GM12872 (cell line): Measurements from ENCODE around the gene KLHL30.

Source experiments
- TF ChIP-seq, protein P1 (sequence below): IDR thresholded peaks from 3 replicates; pipeline ENCODE4 v1.5.1; 2011; ENCODE audit warnings: low read depth, mild to moderate bottlenecking, low read length, moderate library complexity; ENCODE audit not compliant: insufficient read depth

Gene KLHL30

DNA sequence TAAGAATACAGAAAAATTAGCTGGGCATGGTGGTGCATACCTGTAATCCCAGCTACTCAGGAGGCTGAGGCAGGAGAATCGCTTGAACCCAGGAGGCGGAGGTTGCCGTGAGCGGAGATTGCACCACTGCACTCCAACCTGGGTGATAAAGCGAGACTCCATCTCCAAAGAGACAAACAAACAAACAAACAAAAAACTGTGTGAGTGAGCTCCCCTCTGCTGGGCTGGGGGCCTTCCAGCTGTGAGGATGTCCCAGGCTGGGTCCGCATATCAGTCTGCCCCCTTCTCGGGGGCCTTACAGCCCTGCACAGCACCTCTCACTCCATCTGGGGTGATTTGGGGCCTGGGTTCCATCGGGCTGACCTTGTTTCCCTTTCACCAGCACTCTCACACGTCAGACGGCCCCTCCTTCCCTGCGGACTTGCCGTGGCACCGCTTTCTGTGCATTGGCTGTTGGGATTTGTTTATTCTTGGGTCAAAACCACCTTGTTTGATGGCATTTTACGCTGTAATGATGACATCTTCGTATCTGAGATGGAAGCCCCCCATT, 2.8 kb upstream of the KLHL30 start:
- TF ChIP-seq, protein P1, sequence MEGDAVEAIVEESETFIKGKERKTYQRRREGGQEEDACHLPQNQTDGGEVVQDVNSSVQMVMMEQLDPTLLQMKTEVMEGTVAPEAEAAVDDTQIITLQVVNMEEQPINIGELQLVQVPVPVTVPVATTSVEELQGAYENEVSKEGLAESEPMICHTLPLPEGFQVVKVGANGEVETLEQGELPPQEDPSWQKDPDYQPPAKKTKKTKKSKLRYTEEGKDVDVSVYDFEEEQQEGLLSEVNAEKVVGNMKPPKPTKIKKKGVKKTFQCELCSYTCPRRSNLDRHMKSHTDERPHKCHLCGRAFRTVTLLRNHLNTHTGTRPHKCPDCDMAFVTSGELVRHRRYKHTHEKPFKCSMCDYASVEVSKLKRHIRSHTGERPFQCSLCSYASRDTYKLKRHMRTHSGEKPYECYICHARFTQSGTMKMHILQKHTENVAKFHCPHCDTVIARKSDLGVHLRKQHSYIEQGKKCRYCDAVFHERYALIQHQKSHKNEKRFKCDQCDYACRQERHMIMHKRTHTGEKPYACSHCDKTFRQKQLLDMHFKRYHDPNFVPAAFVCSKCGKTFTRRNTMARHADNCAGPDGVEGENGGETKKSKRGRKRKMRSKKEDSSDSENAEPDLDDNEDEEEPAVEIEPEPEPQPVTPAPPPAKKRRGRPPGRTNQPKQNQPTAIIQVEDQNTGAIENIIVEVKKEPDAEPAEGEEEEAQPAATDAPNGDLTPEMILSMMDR = no peak

DNA sequence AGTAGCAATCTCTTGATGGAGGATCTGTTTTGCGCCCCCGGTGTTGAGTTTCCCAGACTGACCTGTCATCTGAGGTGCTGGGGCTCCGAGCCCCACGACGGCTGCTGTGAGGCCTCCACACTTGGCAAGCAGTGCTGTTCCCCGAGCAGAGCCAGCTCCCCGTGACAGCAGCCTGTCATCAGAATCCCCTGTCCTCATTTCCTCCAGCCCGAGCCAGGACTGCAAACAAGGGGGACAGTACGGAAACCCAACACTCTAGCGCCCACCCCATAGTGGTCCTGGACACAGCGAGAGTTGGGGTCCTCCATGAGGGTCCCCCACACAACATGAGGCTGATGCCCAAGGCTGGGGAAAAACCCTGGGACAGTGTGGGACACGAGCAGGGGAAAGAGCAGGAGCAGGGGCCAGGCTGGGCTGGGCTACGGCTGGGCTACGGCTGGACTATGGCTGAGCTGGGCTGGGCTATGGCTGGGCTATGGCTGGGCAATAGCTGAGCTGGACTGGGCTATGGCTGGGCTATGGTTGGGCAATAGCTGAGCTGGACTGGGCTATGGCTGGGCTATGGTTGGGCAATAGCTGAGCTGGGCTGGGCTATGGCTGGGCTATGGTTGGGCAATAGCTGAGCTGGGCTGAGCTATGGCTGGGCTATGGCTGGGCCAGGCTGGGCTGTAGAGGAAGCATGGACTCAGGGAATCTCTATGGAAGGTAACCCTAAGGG, 1.5 kb upstream of the KLHL30 start:
- TF ChIP-seq, protein P1 = no peak

DNA sequence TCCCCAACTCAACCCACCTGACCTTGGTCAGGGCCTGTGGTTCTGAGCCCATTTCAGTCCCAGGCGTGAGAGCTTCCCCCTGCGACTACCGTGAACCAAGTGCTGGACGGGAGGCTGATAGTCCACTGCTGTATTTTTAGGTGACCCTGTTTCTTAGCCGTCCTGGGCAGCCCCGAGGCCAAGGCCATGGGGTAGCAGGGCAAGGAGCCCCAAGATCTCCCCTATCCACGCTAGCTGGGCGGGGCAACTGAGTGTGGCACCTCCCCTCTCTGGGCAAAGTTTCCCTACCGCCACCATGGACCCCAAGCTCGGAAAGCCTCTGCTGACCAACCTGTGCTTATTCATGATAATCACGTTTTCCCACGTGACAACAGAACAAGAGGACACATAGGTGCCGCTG, 583 bp upstream of the KLHL30 start:
- TF ChIP-seq, protein P1 = no peak

DNA sequence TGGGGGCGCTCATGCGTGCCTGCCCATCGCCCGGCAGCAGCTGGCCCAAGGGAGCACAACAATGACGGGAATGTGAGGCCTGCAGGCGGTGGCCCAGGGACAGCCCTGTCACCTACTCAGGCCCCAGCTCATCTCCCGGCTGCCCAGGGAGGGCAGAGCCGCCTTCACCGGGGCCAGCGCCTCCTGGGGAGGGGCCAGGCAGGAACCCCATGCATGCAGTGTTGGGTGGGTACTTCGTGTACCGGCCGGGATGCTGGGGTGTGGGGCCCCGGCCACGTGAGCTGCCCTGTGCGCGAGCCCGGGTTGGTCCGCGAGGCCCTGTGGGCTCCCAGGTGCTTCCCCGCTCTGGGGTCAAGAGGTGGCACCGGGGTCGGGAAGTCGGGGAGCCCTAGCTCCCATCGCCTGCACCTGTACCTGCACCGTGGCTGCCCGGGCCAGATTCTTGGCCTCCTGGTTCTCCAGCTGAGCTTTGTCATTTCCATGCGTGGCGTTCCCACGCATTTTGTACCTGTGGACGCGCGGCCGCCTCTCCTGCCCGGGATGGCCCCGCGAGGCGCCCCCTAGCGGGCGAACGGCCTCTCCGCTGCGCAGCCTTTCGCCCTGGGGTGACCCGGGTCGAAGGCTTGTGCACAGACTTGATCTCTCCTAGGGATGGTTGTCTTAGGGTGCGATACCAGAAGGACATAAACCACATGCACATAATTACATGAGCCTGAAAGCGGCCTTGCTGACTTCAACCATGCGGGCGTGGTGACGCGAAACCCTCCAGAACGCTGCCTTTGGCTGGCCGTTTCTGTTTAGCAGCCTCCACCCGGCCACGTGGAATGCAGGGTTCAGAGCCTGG, 950 bp downstream of the KLHL30 start:
- TF ChIP-seq, protein P1 = peak; percentile 86

DNA sequence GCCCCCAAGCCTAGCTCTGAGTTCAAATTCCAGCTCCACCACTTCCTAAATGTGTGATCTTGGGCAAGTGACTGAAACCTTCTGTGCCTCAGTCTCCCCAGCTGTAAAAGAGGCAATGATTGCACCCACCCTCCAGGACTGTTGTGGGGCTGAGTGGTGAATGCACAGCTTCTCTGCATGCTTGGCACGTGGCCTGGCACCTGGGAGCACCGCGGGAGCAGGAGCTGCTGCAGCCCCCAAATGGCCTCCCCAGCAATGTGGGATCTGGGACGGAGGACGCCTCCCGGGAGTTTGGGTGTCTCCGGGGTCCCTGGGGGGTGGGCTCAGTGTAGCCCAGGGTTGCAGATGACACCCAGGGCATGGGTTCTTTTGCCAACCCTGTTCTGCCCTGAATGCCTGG, 1.6 kb downstream of the KLHL30 start:
- TF ChIP-seq, protein P1 = no peak

DNA sequence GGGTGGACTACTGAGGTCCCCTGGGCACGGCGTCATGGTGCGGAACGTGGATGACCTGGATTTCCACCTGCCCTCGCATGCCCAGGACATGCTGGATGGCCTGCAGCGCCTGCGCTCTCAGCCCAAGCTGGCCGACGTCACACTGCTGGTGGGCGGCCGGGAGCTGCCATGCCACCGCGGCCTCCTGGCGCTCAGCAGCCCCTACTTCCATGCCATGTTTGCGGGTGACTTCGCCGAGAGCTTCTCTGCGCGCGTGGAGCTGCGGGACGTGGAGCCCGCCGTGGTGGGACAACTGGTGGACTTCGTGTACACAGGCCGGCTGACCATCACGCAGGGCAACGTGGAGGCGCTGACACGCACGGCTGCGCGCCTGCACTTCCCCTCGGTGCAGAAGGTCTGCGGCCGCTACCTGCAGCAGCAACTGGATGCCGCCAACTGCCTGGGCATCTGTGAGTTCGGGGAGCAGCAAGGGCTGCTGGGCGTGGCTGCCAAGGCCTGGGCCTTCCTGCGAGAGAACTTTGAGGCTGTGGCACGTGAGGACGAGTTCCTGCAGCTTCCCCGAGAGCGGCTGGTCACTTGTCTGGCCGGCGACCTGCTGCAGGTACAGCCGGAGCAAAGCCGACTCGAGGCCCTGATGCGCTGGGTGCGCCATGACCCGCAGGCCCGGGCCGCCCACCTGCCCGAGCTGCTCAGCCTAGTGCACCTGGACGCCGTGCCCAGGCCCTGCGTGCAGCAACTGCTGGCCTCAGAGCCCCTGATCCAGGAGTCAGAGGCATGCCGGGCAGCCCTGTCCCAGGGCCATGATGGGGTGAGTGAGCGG, 2.5 kb downstream of the KLHL30 start:
- TF ChIP-seq, protein P1 = no peak
